Osteocyte (in vitro differentiated cells): ENCODE data around the gene ATP5IF1. TPM values are rescaled to one million over a fixed set of nuclear protein-coding genes. Genes with fewer than 3 reads are reported as not detected.

ENCODE experiments used
- DNase-seq: peaks from one replicate; pipeline ENCODE4 v3.0.0; 2021; ENCODE audit warnings: mixed read lengths; ENCODE audit not compliant: unreplicated experiment; ENCODE audit errors: extremely low spot score
- H3K27ac Mint-ChIP-seq: one replicate; pipeline ENCODE4 v1.8.0; 2021; ENCODE audit warnings: mild to moderate bottlenecking, mixed read lengths; ENCODE audit not compliant: unreplicated experiment
- H3K27me3 Mint-ChIP-seq: one replicate; pipeline ENCODE4 v1.8.0; 2021; ENCODE audit warnings: mixed read lengths; ENCODE audit not compliant: unreplicated experiment
- H3K36me3 Mint-ChIP-seq: one replicate; pipeline ENCODE4 v1.8.0; 2021; ENCODE audit warnings: mixed read lengths; ENCODE audit not compliant: unreplicated experiment
- H3K4me1 Mint-ChIP-seq: one replicate; pipeline ENCODE4 v1.8.0; 2021; ENCODE audit warnings: mixed read lengths; ENCODE audit not compliant: unreplicated experiment
- H3K4me3 Mint-ChIP-seq: one replicate; pipeline ENCODE4 v1.8.0; 2021; ENCODE audit warnings: mild to moderate bottlenecking, moderate library complexity, mixed read lengths; ENCODE audit not compliant: unreplicated experiment
- H3K9me3 Mint-ChIP-seq: one replicate; pipeline ENCODE4 v1.8.0; 2021; ENCODE audit warnings: mixed read lengths; ENCODE audit not compliant: unreplicated experiment
- total RNA-seq: library from RNA; stranded (reverse); gene quantifications from 2 replicates; pipeline ENCODE4 v1.2.1, GENCODE V29; 2021
- TF ChIP-seq, protein P1 (sequence below): fragments of 200-600 bp; sonication (generic); IDR thresholded peaks from 2 replicates; pipeline ENCODE4 v1.5.0; 2021; ENCODE audit warnings: antibody characterized with exemption, mild to moderate bottlenecking, moderate library complexity

The ATP5IF1 gene
- total RNA-seq, 1 donor from 2014 or later = 113 TPM

DNA sequence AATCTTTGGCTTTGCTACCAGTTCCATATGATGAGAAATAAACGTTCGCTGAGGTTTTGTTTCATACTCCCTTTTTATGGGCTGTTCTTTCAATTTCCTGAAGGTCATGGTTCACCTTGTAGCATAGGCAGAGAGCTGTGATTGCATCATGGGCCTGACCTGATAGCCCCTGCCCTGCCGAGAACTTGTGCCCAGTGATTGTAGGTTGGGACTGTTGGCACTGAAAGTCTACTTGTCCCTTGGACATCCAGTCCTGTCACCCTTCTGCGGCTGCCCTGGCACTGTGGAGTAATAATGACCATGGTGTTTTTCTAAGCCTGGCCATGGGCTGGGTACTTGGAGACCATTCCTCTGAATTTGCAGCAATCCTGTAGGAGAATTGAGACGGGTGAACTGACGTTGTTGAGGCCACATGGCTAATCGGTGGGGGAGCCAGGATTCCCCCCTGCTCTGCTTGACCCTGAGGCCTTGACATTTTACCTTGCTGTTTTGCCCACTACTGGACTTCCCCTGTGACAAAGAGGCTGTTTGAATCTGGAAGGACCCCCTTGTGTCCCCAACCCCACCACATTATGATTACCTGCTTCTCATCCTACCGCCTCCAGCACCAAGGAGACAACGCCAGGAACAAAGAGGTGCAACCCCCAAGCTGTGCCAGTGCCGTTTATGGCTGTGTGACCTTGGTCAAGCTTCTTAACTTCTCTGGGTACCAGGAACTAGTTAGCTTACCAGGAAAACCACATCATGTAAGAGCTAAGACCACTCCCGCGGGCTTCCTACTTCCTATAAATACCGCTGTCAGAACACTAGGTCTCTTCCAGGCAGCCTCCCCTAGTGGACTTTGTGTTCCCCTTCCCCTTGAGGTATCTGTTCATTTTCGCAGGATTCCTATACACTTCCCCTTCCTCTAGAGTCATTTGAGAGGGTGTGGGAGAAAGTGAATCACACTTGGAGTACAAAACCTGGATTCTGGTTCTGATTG, 46.8 kb downstream of the ATP5IF1 start:
- no peak overlapping the region for H3K4me3 Mint-ChIP-seq
- TF ChIP-seq, protein P1, sequence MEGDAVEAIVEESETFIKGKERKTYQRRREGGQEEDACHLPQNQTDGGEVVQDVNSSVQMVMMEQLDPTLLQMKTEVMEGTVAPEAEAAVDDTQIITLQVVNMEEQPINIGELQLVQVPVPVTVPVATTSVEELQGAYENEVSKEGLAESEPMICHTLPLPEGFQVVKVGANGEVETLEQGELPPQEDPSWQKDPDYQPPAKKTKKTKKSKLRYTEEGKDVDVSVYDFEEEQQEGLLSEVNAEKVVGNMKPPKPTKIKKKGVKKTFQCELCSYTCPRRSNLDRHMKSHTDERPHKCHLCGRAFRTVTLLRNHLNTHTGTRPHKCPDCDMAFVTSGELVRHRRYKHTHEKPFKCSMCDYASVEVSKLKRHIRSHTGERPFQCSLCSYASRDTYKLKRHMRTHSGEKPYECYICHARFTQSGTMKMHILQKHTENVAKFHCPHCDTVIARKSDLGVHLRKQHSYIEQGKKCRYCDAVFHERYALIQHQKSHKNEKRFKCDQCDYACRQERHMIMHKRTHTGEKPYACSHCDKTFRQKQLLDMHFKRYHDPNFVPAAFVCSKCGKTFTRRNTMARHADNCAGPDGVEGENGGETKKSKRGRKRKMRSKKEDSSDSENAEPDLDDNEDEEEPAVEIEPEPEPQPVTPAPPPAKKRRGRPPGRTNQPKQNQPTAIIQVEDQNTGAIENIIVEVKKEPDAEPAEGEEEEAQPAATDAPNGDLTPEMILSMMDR = no peak
- H3K4me1 Mint-ChIP-seq = peaks cover 8% of the 10 kb centered on the region
- no peak for DNase-seq
- peaks cover 40% of the 10 kb centered on the region for H3K36me3 Mint-ChIP-seq
- H3K27ac Mint-ChIP-seq = no peak overlapping the region
- no peaks in the 10 kb centered on the region for H3K27me3 Mint-ChIP-seq
- H3K9me3 Mint-ChIP-seq = no peaks in the 10 kb centered on the region

DNA sequence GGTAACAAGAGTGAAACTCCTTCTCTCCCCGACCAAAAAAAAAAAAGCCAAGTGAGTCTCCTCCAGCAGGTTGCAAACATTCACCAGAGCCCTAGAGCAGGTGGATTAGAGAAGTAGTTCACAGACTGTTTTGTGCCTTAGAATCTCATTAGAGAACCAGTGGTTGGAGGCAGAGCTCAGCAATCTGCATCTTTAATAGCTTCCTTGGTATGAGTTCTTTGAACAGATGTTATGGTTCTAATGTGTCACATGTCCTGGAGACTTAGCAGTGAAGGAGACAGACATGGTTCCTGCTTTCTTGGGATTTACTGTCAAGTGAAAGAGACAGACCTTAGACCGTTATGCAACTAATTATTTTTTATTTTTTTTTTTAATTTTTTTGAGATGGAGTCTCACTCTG, 50.2 kb downstream of the ATP5IF1 start:
- Mint-ChIP-seq H3K27me3 (no peaks in the 10 kb centered on the region), H3K4me1 (peaks cover 16% of the 10 kb centered on the region), H3K4me3 (no peak overlapping the region), H3K36me3 (peaks cover 18% of the 10 kb centered on the region), H3K9me3 (no peaks in the 10 kb centered on the region), H3K27ac (no peak overlapping the region)
- no peak for DNase-seq
- TF ChIP-seq, protein P1 = no peak

Other genes with a start within 250 kb of the ATP5IF1 start
- 17.5 and 18.4 TPM in 2 replicates for gene EYA3, start 147.5 kb upstream of the ATP5IF1 start, total RNA-seq
- gene PTAFR, start 59.4 kb upstream of the ATP5IF1 start, total RNA-seq = 0.08 TPM in 1 of 2 replicates, not detected in the other
- gene DNAJC8, start 3.1 kb upstream of the ATP5IF1 start, total RNA-seq = 92.2 and 93.0 TPM in 2 replicates
- 31.8 and 32.1 TPM in 2 replicates for gene SESN2, start 23.4 kb downstream of the ATP5IF1 start, total RNA-seq
- 13.8 and 16.5 TPM in 2 replicates for gene MED18, start 92.9 kb downstream of the ATP5IF1 start, total RNA-seq
- gene PHACTR4, start 133.6 kb downstream of the ATP5IF1 start, total RNA-seq = 55.6 and 56.0 TPM in 2 replicates